Left ventricle myocardium inferior (tissue), 1 donor: Measurements from ENCODE around the gene ATL2. TPM values are rescaled to one million over a fixed set of nuclear protein-coding genes. Genes with fewer than 3 reads are reported as not detected.
"Not testable (repeated sequence)": the region's sequence is repeated elsewhere in the genome, so short reads cannot be mapped to it uniquely, and the experiment has no call there.

ENCODE experiments used
- DNase-seq: peaks from one replicate; pipeline ENCODE4 v3.0.0-alpha.2; 2020
- H3K27ac ChIP-seq: fragments of 200-600 bp; replicated peaks from 2 replicates; pipeline ENCODE4 v1.8.0; 2021
- H3K27me3 ChIP-seq: fragments of 200-600 bp; 2 replicates; pipeline ENCODE4 v1.8.0; 2021; ENCODE audit warnings: low read depth
- H3K36me3 ChIP-seq: fragments of 200-600 bp; 2 replicates; pipeline ENCODE4 v1.8.0; 2021
- H3K4me1 ChIP-seq: fragments of 200-600 bp; 2 replicates; pipeline ENCODE4 v1.8.0; 2021
- H3K4me3 ChIP-seq: fragments of 200-600 bp; 2 replicates; pipeline ENCODE4 v1.8.0; 2021; ENCODE audit warnings: mild to moderate bottlenecking, moderate library complexity
- H3K9me3 ChIP-seq: fragments of 200-600 bp; replicated peaks from 2 replicates; pipeline ENCODE4 v1.8.0; 2021
- intact Hi-C: fragments of 100-400 bp; cut with micrococcal nuclease; formaldehyde crosslinking; loops from one replicate; pipeline ENCODE4 v1.11.0; 2022
- total RNA-seq: library from RNA; stranded (reverse); fragmentation: NEBNext Ultra II Directional; extraction: Animal tissue kit (Norgen Biotek cat#: 25700); gene quantifications from one replicate; pipeline ENCODE4 v1.2.1, GENCODE V29; 2021
- TF ChIP-seq, protein P1 (sequence below): fragments of 200-600 bp; IDR thresholded peaks from 2 replicates; pipeline ENCODE4 v1.8.0; 2021; ENCODE audit warnings: antibody characterized with exemption, mild to moderate bottlenecking, borderline replicate concordance
- donor health status: DM: no; HTN: yes; CAD: no; lungs with severe emphysema.

The ATL2 gene
- total RNA-seq, 1 donor from 2014 or later = 28.4 TPM

DNA sequence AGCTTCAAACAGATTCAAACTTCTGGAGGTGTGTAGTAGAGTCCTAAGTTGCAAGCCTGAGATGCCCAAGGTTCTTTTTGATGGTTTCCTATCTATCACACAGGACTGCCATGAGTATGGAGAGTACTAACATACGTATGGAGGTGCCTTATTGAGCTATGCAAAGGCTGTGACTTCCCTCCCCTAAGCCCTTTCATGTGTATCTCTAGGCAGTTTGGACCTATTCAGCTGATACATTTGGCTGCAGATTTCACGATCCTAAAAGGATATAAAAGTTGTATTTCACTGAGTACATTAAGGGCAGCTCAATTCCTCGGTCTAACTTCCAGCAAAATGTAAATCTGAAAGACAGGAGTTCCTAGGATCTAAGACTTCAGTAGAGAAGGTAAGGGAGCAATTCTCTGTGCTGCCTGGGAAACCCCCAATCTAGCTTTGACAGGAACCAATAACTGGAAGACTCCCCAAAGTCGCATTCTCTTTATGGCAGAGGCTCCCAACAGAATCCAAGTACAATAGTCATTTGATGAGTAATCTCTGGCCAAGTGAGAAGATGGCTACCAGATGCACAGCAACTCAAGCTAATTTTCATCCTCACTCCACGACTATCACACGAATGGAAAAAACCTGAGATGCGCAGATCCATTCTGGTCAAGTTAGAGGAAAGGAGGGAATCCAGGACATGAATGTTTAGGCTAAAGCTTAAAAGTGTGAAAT is 83.8 kb downstream of the ATL2 start:
- TF ChIP-seq, protein P1, sequence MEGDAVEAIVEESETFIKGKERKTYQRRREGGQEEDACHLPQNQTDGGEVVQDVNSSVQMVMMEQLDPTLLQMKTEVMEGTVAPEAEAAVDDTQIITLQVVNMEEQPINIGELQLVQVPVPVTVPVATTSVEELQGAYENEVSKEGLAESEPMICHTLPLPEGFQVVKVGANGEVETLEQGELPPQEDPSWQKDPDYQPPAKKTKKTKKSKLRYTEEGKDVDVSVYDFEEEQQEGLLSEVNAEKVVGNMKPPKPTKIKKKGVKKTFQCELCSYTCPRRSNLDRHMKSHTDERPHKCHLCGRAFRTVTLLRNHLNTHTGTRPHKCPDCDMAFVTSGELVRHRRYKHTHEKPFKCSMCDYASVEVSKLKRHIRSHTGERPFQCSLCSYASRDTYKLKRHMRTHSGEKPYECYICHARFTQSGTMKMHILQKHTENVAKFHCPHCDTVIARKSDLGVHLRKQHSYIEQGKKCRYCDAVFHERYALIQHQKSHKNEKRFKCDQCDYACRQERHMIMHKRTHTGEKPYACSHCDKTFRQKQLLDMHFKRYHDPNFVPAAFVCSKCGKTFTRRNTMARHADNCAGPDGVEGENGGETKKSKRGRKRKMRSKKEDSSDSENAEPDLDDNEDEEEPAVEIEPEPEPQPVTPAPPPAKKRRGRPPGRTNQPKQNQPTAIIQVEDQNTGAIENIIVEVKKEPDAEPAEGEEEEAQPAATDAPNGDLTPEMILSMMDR = no peak
- DNase-seq = no peak
- H3K36me3 ChIP-seq = peaks cover 35% of the 10 kb centered on the region

DNA sequence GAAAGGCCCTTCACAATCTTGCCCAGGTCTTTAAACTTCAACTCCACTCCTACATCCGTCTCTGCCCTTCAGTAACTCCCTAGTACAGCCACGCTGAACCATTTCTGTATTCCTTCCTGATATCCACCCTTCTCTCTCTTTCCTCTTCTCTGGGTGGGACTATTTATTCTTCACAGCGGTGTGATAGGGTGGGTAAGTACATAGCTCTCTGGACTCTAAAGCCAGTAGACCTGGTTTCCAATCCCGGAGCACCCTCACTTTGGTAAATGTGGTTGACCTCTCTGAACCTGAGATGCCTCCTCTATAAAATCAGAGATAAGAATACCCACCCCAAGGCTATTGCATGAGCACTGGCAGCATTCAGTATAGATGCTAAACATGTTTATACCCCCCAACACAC is 86.7 kb downstream of the ATL2 start:
- intact Hi-C loops = no loop called here
- Histone ChIP-seq H3K27ac (no peak overlapping the region), H3K36me3 (peaks cover 5% of the 10 kb centered on the region), H3K27me3 (peaks cover 5% of the 10 kb centered on the region), H3K4me3 (no peak overlapping the region), H3K9me3 (no peaks in the 10 kb centered on the region), H3K4me1 (no peaks in the 10 kb centered on the region)
- TF ChIP-seq, protein P1 = no peak
- DNase-seq = no peak

More for the DNA sequence above, 83.8 kb downstream of the ATL2 start:
- Histone ChIP-seq H3K9me3 (no peaks in the 10 kb centered on the region), H3K4me1 (no peaks in the 10 kb centered on the region), H3K27me3 (no peaks in the 10 kb centered on the region), H3K4me3 (no peak overlapping the region), H3K27ac (no peak overlapping the region)
- intact Hi-C loops = no loop called here

DNA sequence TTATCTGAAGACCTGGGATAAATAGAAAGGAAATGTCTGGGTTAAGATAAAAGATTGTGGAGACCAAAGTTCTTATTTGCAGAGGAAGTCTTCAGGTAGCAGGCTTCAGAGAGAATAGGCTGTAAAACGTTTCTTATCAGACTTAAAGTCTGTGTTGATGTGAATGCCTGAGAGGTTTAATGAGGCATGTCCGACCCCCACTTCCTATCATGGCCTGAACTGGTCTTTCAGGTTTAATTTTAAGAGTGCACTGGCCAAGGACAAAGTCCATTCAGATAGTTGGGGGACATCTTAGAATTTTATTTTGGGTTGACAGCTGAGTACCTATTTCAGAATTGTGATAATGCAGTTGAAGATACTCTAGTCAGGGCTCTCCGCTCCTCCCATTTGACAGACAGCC is 92.1 kb downstream of the ATL2 start:
- intact Hi-C loops = no loop called here
- Histone ChIP-seq H3K4me1 (no peaks in the 10 kb centered on the region), H3K36me3 (no peaks in the 10 kb centered on the region), H3K4me3 (no peak overlapping the region), H3K27ac (no peak overlapping the region), H3K27me3 (peaks cover 5% of the 10 kb centered on the region), H3K9me3 (no peaks in the 10 kb centered on the region)
- TF ChIP-seq, protein P1 = no peak
- no peak for DNase-seq

- intact Hi-C loops = no loop called here
Observed at GRCh38 chr2:38281095-38281742, 95.9 kb downstream of the ATL2 start.

DNA sequence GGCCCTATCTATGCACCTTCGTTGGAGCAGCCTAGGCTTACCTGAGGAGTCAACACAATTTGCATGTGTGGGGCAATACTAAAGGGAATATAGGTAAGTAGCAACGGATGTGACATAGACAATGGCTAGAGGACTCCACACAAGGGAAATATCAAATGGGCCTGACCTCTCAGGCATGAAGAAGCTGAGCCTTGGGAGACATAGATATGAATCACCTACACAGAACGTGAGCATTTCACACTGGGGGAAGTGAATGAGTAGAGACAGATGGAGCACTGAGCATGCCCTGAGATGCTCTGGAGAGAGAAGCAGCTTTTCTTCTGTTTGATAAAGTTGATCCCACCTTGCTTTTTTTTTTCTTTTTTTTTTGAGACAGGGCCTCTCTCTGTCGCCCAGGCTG is 97.9 kb downstream of the ATL2 start:
- TF ChIP-seq, protein P1 = no peak
- Histone ChIP-seq H3K27ac (no peak overlapping the region), H3K9me3 (peaks cover 2% of the 10 kb centered on the region), H3K27me3 (peaks cover 18% of the 10 kb centered on the region), H3K36me3 (no peaks in the 10 kb centered on the region), H3K4me3 (no peak overlapping the region), H3K4me1 (no peaks in the 10 kb centered on the region)
- intact Hi-C loops = loop anchor here (5.0 kb wide), 1 partner anchor 297 kb away; no protein-coding TSS in a partner anchor
- DNase-seq = no peak

More at GRCh38 chr2:38281095-38281742, 95.9 kb downstream of the ATL2 start:
- DNase-seq = no peak
- Histone ChIP-seq H3K27me3 (peaks cover 23% of the 10 kb centered on the region), H3K9me3 (peaks cover 2% of the 10 kb centered on the region), H3K4me3 (no peak overlapping the region), H3K4me1 (no peaks in the 10 kb centered on the region), H3K36me3 (no peaks in the 10 kb centered on the region), H3K27ac (no peak overlapping the region)
- TF ChIP-seq, protein P1 = no peak

DNA sequence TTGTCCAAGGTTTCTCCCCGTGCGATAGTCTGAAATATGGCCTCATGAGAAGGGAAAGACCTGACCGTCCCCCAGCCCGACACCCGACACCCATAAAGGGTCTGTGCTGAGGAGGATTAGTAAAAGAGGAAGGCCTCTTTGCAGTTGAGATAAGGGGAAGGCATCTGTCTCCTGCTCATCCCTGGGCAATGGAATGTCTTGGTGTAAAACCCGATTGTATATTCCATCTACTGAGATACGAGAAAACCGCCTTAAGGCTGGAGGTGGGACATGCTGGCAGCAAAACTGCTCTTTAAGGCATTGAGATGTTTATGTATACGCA is 99.0 kb downstream of the ATL2 start:
- not testable (repeated sequence) for H3K4me3 ChIP-seq
- intact Hi-C loops = loop anchor here (5.0 kb wide), 1 partner anchor 296 kb away; no protein-coding TSS in a partner anchor
- H3K27me3 ChIP-seq = peaks cover 18% of the 10 kb centered on the region

More for the DNA sequence above, 99.0 kb downstream of the ATL2 start:
- DNase-seq, H3K4me1 ChIP-seq, H3K9me3 ChIP-seq, H3K27ac ChIP-seq, H3K36me3 ChIP-seq: not testable (repeated sequence)
